Measurements from ENCODE around the gene SCT.

- TF ChIP-seq YY1 (IDR thresholded peaks at IDR 0.05; ENCODE audit: insufficient read depth, insufficient read length) (no peak), ZNF274 (IDR thresholded peaks at IDR 0.05; ENCODE audit: low read depth, low read length) (no peak)
Measured at GRCh38 chr11:625636-626268, 1.2 kb downstream of the SCT start.

Data from NT2/D1 (cell line).